Endothelial cell of coronary artery (primary cell): ENCODE data around the gene PCBP4. TPM values are rescaled to one million over a fixed set of nuclear protein-coding genes. Genes with fewer than 3 reads are reported as not detected.

Experiments
- total RNA-seq: library from RNA; depleted of rRNA; stranded (reverse); fragments of >200 nt; gene quantifications from 2 replicates; pipeline ENCODE4 v1.2.3, GENCODE V29; 2014

The PCBP4 gene
- 18.9 and 22.4 TPM in 2 replicates for total RNA-seq

DNA sequence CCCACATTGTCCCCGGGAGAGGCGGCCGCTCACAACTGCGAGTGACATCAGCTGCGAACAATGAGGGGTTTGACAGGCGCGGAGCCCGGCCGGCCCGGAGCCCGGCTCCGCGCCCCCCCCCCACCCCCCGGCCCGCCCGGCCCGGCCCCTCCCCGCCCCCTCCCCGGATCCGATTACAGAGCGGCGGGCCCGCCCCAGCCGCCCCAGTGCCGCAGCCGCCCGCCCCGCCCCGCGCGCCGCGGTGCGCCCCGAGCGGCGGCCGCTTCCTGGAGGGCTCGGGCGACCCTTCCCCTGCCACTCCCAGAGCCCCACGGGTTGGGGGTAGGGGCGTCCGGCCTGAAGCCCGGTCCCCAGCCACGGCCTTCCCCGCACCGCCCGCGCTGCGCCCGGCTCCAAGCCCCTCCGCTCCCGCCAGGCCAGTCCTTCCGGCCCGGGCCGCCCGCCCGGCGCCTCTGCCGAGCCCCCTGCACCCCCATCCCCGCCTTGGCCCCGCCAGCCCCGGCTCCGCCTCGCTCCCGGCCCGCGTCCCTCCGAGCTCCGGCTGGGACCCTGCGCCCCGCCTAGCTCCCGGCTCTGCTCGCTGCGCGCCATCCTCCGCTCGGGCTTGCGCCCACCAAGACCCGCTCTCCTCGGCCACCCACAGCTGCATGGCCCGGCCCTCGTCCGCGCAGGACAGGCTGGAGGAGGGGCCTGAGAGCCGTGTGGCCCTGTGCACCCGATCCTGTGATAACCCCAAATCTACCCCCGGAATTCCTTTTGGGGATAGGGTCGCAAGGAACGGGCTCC, at the start of gene PCBP4:
Gene PCBP4 (minus strand): TSS at position 71 of the 786 bp plus-strand sequence. CDS start 6,214 bp downstream, outside the sequence.

GRCh38 chr3:51995346-51996163, 28.3 kb upstream of the PCBP4 start, which contains the start of gene RPL29:
TSS of gene RPL29 (minus strand) at chr3:51995895. CDS start at chr3:51995461, 434 bp downstream.

DNA sequence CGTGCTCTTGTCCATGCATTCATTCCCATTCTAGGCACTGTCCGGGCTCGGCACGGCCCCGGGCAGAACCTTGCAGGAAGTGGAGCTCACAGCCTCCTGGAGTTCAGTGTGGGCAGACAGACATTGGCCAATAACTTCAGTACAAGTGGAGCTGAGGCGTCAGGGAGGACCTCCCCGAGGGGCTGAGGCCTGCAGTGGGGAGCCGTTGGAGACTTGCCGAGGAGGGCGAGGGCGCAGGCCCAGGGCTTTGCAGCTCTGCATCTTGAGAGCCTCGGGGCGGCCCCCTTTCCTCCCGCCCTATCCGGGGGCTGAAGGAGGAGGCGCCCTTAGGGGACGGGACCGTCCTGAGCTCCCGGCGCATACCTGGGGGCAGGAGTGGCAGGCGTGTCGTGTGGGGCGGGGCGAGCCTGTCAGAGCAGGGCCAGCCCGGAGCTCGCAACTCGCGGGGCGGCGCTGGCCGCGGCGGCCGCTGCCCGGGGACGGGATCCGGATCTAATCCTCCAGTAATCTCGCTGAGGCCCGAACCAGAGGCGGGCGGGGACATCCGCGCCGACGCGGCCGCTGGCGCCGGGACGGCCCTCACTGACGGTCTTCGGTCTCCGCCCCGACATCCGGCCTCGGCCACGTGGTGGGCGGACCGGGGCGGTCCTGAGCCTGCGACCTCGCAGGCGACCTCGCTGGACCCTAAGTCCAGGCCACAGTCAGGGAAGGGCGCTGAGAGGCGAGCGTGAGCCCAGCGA, 15.8 kb upstream of the PCBP4 start, which contains the start of gene ACY1:
Gene ACY1 (plus strand): TSS at position 698 of the 740 bp plus-strand sequence. CDS start 530 bp downstream, outside the sequence.

GRCh38 chr3:51974963-51975851, 8.0 kb upstream of the PCBP4 start, which contains the start of gene ABHD14A:
TSS of gene ABHD14A (plus strand) at chr3:51975064. CDS start at chr3:51975136, 72 bp downstream.

GRCh38 chr3:51955175-51955892, 11.9 kb downstream of the PCBP4 start, which contains the start of gene GPR62:
TSS of gene GPR62 (plus strand) at chr3:51955381. CDS start at chr3:51955653, 272 bp downstream.

GRCh38 chr3:51941798-51942602, 25.3 kb downstream of the PCBP4 start, which contains the start of the genes PARP3 and RRP9:
TSS of gene PARP3 (plus strand) at chr3:51942363. CDS start at chr3:51943356, 993 bp downstream.
TSS of gene RRP9 (minus strand) at chr3:51941904. CDS start at chr3:51941867, 37 bp downstream.

Other genes starting within 250 kb of the PCBP4 start
- not detected in 2 replicates for gene IQCF6, start 188.2 kb downstream of the PCBP4 start, total RNA-seq
- gene IQCF2, start 105.8 kb downstream of the PCBP4 start, total RNA-seq = not detected in 2 replicates
- not detected in 2 replicates for gene IQCF5, start 91.9 kb downstream of the PCBP4 start, total RNA-seq
- not detected in 2 replicates for gene IQCF1, start 64.1 kb downstream of the PCBP4 start, total RNA-seq
- 28.9 and 34.4 TPM in 2 replicates for gene RRP9, start 25.6 kb downstream of the PCBP4 start, total RNA-seq
- gene PARP3, start 25.1 kb downstream of the PCBP4 start, total RNA-seq = 7.8 and 12.4 TPM in 2 replicates
- under 0.01 and 0.09 TPM in 2 replicates for gene GPR62, start 12.1 kb downstream of the PCBP4 start, total RNA-seq
- gene ABHD14B, start 6.6 kb upstream of the PCBP4 start, total RNA-seq = 7.9 and 10.3 TPM in 2 replicates
- gene ABHD14A, start 7.6 kb upstream of the PCBP4 start, total RNA-seq = 4.3 and 5.1 TPM in 2 replicates
- 18.0 and 18.8 TPM in 2 replicates for gene ACY1, start 16.1 kb upstream of the PCBP4 start, total RNA-seq
- gene RPL29, start 28.4 kb upstream of the PCBP4 start, total RNA-seq = 1,227 and 1,287 TPM in 2 replicates
- 8.4 and 10.1 TPM in 2 replicates for gene DUSP7, start 89.1 kb upstream of the PCBP4 start, total RNA-seq
- gene POC1A, start 187.0 kb upstream of the PCBP4 start, total RNA-seq = 6.8 and 13.2 TPM in 2 replicates
- gene ALAS1, start 230.7 kb upstream of the PCBP4 start, total RNA-seq = 33.1 and 46.7 TPM in 2 replicates